Measurements from ENCODE around the gene CACNA1C. TPM values are rescaled to one million over a fixed set of nuclear protein-coding genes. Genes with fewer than 3 reads are reported as not detected.
A peak's percentile ranks its signal among the peaks of the same experiment; 100 is the strongest.

CACNA1C gene
- total and polyA plus RNA-seq, 4 donors: 4.3 to 114 (median 46.3) TPM

GRCh38 chr12:2108166-2108565 is 55.4 kb downstream of the CACNA1C start:
- intact Hi-C loops (cut with DNase I): no loop called here
- H3K27ac ChIP-seq (ENCODE audit: low read depth in 1 of 2, low read length in 2 of 2): peak overlapping the region in 1 of 2 donors; percentile 19
- H3K4me3 ChIP-seq (ENCODE audit: low read length in 2 of 2): no peak overlapping the region
- no peaks in the 10 kb centered on the region for H3K27me3 ChIP-seq (ENCODE audit: control insufficient read depth in 1 of 2, insufficient read depth in 2 of 2, low read length in 1 of 2)
- H3K4me1 ChIP-seq (ENCODE audit: control insufficient read depth in 1 of 2, insufficient read depth in 2 of 2, low read length in 2 of 2): peaks cover 0 to 3% of the 10 kb centered on the region in 2 donors
- 70 to 86% methylated on average over 8 of the region's 8 CpGs for WGBS, 2 donors
- H3K36me3 ChIP-seq (ENCODE audit: control insufficient read depth in 1 of 2, insufficient read depth in 2 of 2, low read length in 1 of 2): no peaks in the 10 kb centered on the region
- no peaks in the 10 kb centered on the region for H3K9me3 ChIP-seq (ENCODE audit: control insufficient read depth, low read length)
- ATAC-seq (ENCODE audit: low FRiP score) (no peak), DNase-seq (no peak)

GRCh38 chr12:2108975-2109671 is 56.3 kb downstream of the CACNA1C start:
- peaks cover 0 to 3% of the 10 kb centered on the region in 2 donors for H3K4me1 ChIP-seq (ENCODE audit: control insufficient read depth in 1 of 2, insufficient read depth in 2 of 2, low read length in 2 of 2)

DNA sequence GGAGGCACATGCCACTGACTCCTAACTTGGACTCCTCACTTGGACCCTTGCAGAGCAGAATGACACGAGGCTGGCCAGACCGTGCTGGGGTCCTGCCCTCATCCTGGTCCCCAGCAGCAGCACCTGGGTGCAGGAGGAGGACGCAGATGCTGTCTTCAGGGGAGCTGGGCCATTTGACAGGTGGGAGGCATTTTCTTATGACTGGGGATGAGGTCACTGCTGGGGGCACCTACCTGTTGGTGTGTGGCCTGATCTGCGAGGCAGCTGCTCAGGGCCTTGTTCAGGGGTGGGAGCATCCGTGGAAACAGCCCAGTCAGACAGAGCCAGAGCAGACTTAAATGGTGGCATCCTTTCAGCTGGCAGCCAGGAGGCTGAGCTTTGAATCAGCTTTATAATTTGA is 57.3 kb downstream of the CACNA1C start:
- H3K9me3 ChIP-seq (ENCODE audit: control insufficient read depth, low read length): no peaks in the 10 kb centered on the region
- no peaks in the 10 kb centered on the region for H3K36me3 ChIP-seq (ENCODE audit: control insufficient read depth in 1 of 2, insufficient read depth in 2 of 2, low read length in 1 of 2)
- intact Hi-C loops (cut with DNase I): no loop called here
- H3K4me3 ChIP-seq (ENCODE audit: low read length in 2 of 2): no peak overlapping the region
- WGBS, 2 donors: 86 to 88% methylated on average over 5 of the region's 5 CpGs
- peak overlapping the region in 1 of 2 donors; percentile 23 for H3K27ac ChIP-seq (ENCODE audit: low read depth in 1 of 2, low read length in 2 of 2)
- no peak for DNase-seq
- H3K4me1 ChIP-seq (ENCODE audit: control insufficient read depth in 1 of 2, insufficient read depth in 2 of 2, low read length in 2 of 2): peaks cover 0 to 3% of the 10 kb centered on the region in 2 donors
- no peak for ATAC-seq (ENCODE audit: low FRiP score)
- H3K27me3 ChIP-seq (ENCODE audit: control insufficient read depth in 1 of 2, insufficient read depth in 2 of 2, low read length in 1 of 2): no peaks in the 10 kb centered on the region

More at GRCh38 chr12:2108975-2109671, 56.3 kb downstream of the CACNA1C start:
- H3K4me3 ChIP-seq (ENCODE audit: low read length in 2 of 2): no peak overlapping the region
- H3K27me3 ChIP-seq (ENCODE audit: control insufficient read depth in 1 of 2, insufficient read depth in 2 of 2, low read length in 1 of 2): no peaks in the 10 kb centered on the region
- DNase-seq: no peak
- intact Hi-C loops (cut with DNase I): no loop called here
- no peak for ATAC-seq (ENCODE audit: low FRiP score)
- no peaks in the 10 kb centered on the region for H3K9me3 ChIP-seq (ENCODE audit: control insufficient read depth, low read length)
- no peaks in the 10 kb centered on the region for H3K36me3 ChIP-seq (ENCODE audit: control insufficient read depth in 1 of 2, insufficient read depth in 2 of 2, low read length in 1 of 2)
- peak overlapping the region in 1 of 2 donors; percentile 39 for H3K27ac ChIP-seq (ENCODE audit: low read depth in 1 of 2, low read length in 2 of 2)
- 58 to 67% methylated on average over 10 of the region's 10 CpGs for WGBS, 2 donors

DNA sequence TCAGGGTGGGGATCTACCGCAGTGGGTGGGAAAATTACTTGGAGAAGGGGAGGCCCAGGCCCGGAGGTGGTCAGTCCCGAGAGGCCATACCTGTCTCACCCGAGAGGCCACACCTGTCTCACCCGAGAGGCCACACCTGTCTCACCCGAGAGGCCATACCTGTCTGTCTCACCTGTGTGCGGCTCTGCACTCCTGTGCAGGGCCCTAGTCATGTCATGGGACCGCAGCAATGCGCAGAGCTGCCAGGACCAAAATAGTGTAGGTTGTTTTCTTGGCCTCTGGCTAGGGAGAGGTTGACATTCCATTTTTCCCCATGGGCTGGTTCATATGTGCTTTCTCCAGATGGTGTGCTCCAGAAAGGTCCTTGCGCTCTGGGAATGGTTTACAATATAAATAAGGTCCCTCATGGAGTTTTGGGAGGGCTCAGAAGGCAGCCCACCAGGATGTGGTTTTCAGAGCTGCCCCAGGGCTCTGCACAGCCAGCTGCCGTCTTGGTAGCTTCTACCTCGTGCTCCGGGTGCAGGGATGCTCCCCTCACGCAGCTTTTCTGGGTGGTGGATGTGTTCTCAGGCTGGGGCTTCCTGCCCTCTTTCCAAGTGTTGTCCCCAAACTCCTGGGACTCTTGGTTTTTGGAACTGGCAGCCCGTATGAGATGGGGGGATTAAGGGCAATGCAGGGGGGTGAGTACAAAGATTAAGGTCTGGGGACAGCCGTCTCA is 58.2 kb downstream of the CACNA1C start:
- H3K27me3 ChIP-seq (ENCODE audit: control insufficient read depth in 1 of 2, insufficient read depth in 2 of 2, low read length in 1 of 2): no peaks in the 10 kb centered on the region
- ATAC-seq (ENCODE audit: low FRiP score) (peak; percentile 42), DNase-seq (peak in 1 of 2 donors; percentile 55)
- H3K4me1 ChIP-seq (ENCODE audit: control insufficient read depth in 1 of 2, insufficient read depth in 2 of 2, low read length in 2 of 2): peaks cover 0 to 3% of the 10 kb centered on the region in 2 donors
- H3K4me3 ChIP-seq (ENCODE audit: low read length in 2 of 2): no peak overlapping the region
- H3K9me3 ChIP-seq (ENCODE audit: control insufficient read depth, low read length): no peaks in the 10 kb centered on the region
- intact Hi-C loops (cut with DNase I): no loop called here
- no peaks in the 10 kb centered on the region for H3K36me3 ChIP-seq (ENCODE audit: control insufficient read depth in 1 of 2, insufficient read depth in 2 of 2, low read length in 1 of 2)
- peak overlapping the region in 1 of 2 donors; percentile 68 for H3K27ac ChIP-seq (ENCODE audit: low read depth in 1 of 2, low read length in 2 of 2)
- 19 to 21% methylated on average over 16 of the region's 16 CpGs for WGBS, 2 donors

DNA sequence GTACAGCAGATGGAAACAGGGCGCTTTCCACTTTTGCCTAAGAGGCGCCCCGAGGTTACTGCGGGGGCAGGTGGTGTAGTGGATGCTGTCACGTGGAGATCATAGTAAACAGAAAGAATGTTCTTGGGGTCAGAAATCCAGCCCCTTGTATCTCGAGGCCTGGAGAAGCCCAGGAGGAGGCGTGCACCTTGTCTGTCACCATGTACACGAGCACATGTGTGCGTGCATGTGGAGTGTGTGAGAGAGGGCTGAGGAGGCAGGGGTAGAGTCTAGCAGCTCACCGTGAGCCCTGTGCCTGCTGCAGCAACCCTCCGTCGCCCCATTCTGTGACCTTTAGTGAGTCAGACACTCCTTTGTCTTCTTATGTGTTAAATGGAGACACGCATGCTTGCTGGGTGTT is 59.0 kb downstream of the CACNA1C start:
- WGBS, 2 donors: 34 to 45% methylated on average over 13 of the region's 13 CpGs
- Histone ChIP-seq H3K36me3 (ENCODE audit: control insufficient read depth in 1 of 2, insufficient read depth in 2 of 2, low read length in 1 of 2) (no peaks in the 10 kb centered on the region), H3K27ac (ENCODE audit: low read depth in 1 of 2, low read length in 2 of 2) (peak overlapping the region; percentile 11 to 43), H3K4me3 (ENCODE audit: low read length in 2 of 2) (no peak overlapping the region), H3K9me3 (ENCODE audit: control insufficient read depth, low read length) (no peaks in the 10 kb centered on the region), H3K4me1 (ENCODE audit: control insufficient read depth in 1 of 2, insufficient read depth in 2 of 2, low read length in 2 of 2) (peaks cover 0 to 3% of the 10 kb centered on the region in 2 donors), H3K27me3 (ENCODE audit: control insufficient read depth in 1 of 2, insufficient read depth in 2 of 2, low read length in 1 of 2) (no peaks in the 10 kb centered on the region)
- peak in 1 of 2 donors; percentile 24 for DNase-seq
- ATAC-seq (ENCODE audit: low FRiP score): no peak
- intact Hi-C loops (cut with DNase I): no loop called here

GRCh38 chr12:2112401-2112800 is 59.6 kb downstream of the CACNA1C start:
- intact Hi-C loops (cut with DNase I): no loop called here
- DNase-seq: peak in 1 of 2 donors; percentile 9
- H3K36me3 ChIP-seq (ENCODE audit: control insufficient read depth in 1 of 2, insufficient read depth in 2 of 2, low read length in 1 of 2): no peaks in the 10 kb centered on the region
- no peak overlapping the region for H3K4me3 ChIP-seq (ENCODE audit: low read length in 2 of 2)
- peak overlapping the region in 1 of 2 donors; percentile 41 for H3K27ac ChIP-seq (ENCODE audit: low read depth in 1 of 2, low read length in 2 of 2)
- 86 to 91% methylated on average over 7 of the region's 7 CpGs for WGBS, 2 donors
- H3K4me1 ChIP-seq (ENCODE audit: control insufficient read depth in 1 of 2, insufficient read depth in 2 of 2, low read length in 2 of 2): peaks cover 0 to 3% of the 10 kb centered on the region in 2 donors
- no peak for ATAC-seq (ENCODE audit: low FRiP score)
- H3K27me3 ChIP-seq (ENCODE audit: control insufficient read depth in 1 of 2, insufficient read depth in 2 of 2, low read length in 1 of 2): no peaks in the 10 kb centered on the region
- H3K9me3 ChIP-seq (ENCODE audit: control insufficient read depth, low read length): no peaks in the 10 kb centered on the region

GRCh38 chr12:2113119-2113912 is 60.5 kb downstream of the CACNA1C start:
- Histone ChIP-seq H3K4me3 (ENCODE audit: low read length in 2 of 2) (no peak overlapping the region), H3K36me3 (ENCODE audit: control insufficient read depth in 1 of 2, insufficient read depth in 2 of 2, low read length in 1 of 2) (no peaks in the 10 kb centered on the region), H3K4me1 (ENCODE audit: control insufficient read depth in 1 of 2, insufficient read depth in 2 of 2, low read length in 2 of 2) (peaks cover 0 to 3% of the 10 kb centered on the region in 2 donors), H3K27me3 (ENCODE audit: control insufficient read depth in 1 of 2, insufficient read depth in 2 of 2, low read length in 1 of 2) (no peaks in the 10 kb centered on the region), H3K27ac (ENCODE audit: low read depth in 1 of 2, low read length in 2 of 2) (peak overlapping the region in 1 of 2 donors; percentile 30), H3K9me3 (ENCODE audit: control insufficient read depth, low read length) (no peaks in the 10 kb centered on the region)
- ATAC-seq (ENCODE audit: low FRiP score): peak; percentile 11
- intact Hi-C loops (cut with DNase I): no loop called here
- DNase-seq: peak in 1 of 2 donors; percentile 43
- WGBS, 2 donors: 33 to 37% methylated on average over 14 of the region's 14 CpGs

DNA sequence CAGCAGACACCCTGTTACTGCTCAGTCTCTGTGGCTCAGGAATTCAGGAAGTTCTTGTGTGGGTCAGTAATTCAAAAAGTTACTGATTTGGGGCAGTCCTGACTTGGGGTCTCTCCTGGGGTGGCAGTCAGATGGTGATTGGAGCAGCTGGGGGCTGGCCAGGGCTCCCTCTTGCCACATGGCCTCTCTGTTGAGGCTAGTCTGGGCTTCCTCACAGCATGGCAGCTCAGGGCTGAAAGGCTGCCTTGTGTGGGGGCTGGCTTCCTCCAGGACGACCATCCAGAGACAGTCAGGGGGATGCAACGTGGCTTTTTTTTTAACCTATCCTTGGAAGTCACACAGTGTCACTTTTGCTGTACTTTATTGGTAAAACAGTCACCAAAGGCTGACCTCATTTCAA is 61.3 kb downstream of the CACNA1C start:
- WGBS, 2 donors: 83 to 85% methylated on average over 2 of the region's 2 CpGs
- H3K4me3 ChIP-seq (ENCODE audit: low read length in 2 of 2): no peak overlapping the region
- no peak for ATAC-seq (ENCODE audit: low FRiP score)
- H3K9me3 ChIP-seq (ENCODE audit: control insufficient read depth, low read length): no peaks in the 10 kb centered on the region
- no peaks in the 10 kb centered on the region for H3K36me3 ChIP-seq (ENCODE audit: control insufficient read depth in 1 of 2, insufficient read depth in 2 of 2, low read length in 1 of 2)
- peak overlapping the region in 1 of 2 donors; percentile 30 for H3K27ac ChIP-seq (ENCODE audit: low read depth in 1 of 2, low read length in 2 of 2)
- intact Hi-C loops (cut with DNase I): no loop called here
- H3K4me1 ChIP-seq (ENCODE audit: control insufficient read depth in 1 of 2, insufficient read depth in 2 of 2, low read length in 2 of 2): peaks cover 0 to 3% of the 10 kb centered on the region in 2 donors
- peak in 1 of 2 donors; percentile 3 for DNase-seq
- H3K27me3 ChIP-seq (ENCODE audit: control insufficient read depth in 1 of 2, insufficient read depth in 2 of 2, low read length in 1 of 2): no peaks in the 10 kb centered on the region
